Spinal cord (tissue), 10 donors: ENCODE measurements around the gene ACSM6. TPM values are rescaled to one million over a fixed set of nuclear protein-coding genes. Genes with fewer than 3 reads are reported as not detected.
"Not testable (repeated sequence)": the region's sequence is repeated elsewhere in the genome, so short reads cannot be mapped to it uniquely, and the experiment has no call there.

Source experiments
- DNase-seq, 6 donors: peaks; one replicate each; pipeline versions ENCODE4 v3.0.0 to v3.0.0-alpha.2; 2013 to 2015; ENCODE audit warnings: low spot score in 6 of 6, low read depth in 4 of 6
- H3K27ac ChIP-seq: one replicate; pipeline ENCODE4 v1.5.1; 2013; ENCODE audit warnings: low read depth, low read length, control low read depth
- H3K27me3 ChIP-seq: one replicate; pipeline ENCODE4 v1.6.1; 2013; ENCODE audit warnings: low read length; ENCODE audit not compliant: control insufficient read depth, insufficient read depth
- H3K36me3 ChIP-seq: one replicate; pipeline ENCODE4 v1.6.1; 2013; ENCODE audit warnings: low read length; ENCODE audit not compliant: control insufficient read depth, insufficient read depth
- H3K4me1 ChIP-seq: one replicate; pipeline ENCODE4 v1.6.1; 2013; ENCODE audit warnings: low read length; ENCODE audit not compliant: control insufficient read depth, insufficient read depth
- H3K4me3 ChIP-seq: one replicate; pipeline ENCODE4 v1.5.1; 2013; ENCODE audit warnings: low read depth, low read length, control low read depth
- H3K9me3 ChIP-seq: one replicate; pipeline ENCODE4 v1.6.1; 2013; ENCODE audit warnings: low read length; ENCODE audit not compliant: control insufficient read depth, insufficient read depth
- WGBS: methylation state at CpG from one replicate; pipeline ENCODE4 v1.1.5; 2013; ENCODE audit warnings: missing lambda C conversion rate; ENCODE audit not compliant: insufficient coverage; 5-methylcytosine and 5-hydroxymethylcytosine counted together
- polyA plus RNA-seq, 2 donors: library from polyadenylated mRNA; unstranded; fragments of 120-200 nt; gene quantifications; one replicate each; pipeline ENCODE4 v1.2.1, GENCODE V29; 2013; ENCODE audit not compliant: insufficient read length in 2 of 2
- total RNA-seq, 2 donors: library from RNA; depleted of rRNA in 1 of 2; stranded (reverse); fragments of 120-200 nt in 1 of 2; fragments of >200 nt in 1 of 2; gene quantifications; one replicate each; pipeline versions ENCODE4 v1.2.3 to v1.2.4, GENCODE V29; 2013 to 2014
- donor health status: healthy.

ACSM6 gene
- total and polyA plus RNA-seq, 4 donors = 0.14 to 0.15 TPM; not detected in 2

- no peak overlapping the region for H3K4me3 ChIP-seq
- H3K27me3 ChIP-seq = no peaks in the 10 kb centered on the region
- H3K27ac ChIP-seq = no peak overlapping the region
- 78% methylated on average over 1 of the region's 3 CpGs for WGBS
- no peak for DNase-seq
- H3K36me3 ChIP-seq = no peaks in the 10 kb centered on the region
- no peaks in the 10 kb centered on the region for H3K9me3 ChIP-seq
- H3K4me1 ChIP-seq = no peaks in the 10 kb centered on the region
Measured at GRCh38 chr10:95211606-95212279, 17.7 kb downstream of the ACSM6 start.

DNA sequence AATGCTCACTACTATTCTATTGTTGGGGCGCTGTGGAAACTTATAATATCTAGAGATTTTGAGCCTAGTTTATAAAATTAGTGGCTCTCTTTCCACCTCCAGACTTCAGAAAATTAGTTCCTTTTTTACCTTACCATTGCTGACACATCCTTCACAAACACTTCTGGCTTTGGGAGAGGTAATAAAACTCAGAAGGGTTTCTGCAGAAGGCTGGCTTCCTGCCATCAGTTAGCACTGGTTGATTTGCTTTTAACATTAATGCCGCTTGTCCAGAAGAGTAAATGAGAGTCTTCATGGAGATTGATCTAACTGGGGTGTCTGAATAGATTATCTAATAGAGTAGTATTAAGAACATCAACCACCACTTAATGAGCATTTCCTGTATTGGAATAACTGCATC is 20.3 kb downstream of the ACSM6 start:
- WGBS = no CpG with 5 or more reads among the region's 2 CpGs
- Histone ChIP-seq H3K27ac (no peak overlapping the region), H3K9me3 (no peaks in the 10 kb centered on the region), H3K27me3 (no peaks in the 10 kb centered on the region), H3K36me3 (no peaks in the 10 kb centered on the region), H3K4me1 (no peaks in the 10 kb centered on the region), H3K4me3 (no peak overlapping the region)
- peak in 2 of 6 donors; percentile 23 to 69 for DNase-seq

DNA sequence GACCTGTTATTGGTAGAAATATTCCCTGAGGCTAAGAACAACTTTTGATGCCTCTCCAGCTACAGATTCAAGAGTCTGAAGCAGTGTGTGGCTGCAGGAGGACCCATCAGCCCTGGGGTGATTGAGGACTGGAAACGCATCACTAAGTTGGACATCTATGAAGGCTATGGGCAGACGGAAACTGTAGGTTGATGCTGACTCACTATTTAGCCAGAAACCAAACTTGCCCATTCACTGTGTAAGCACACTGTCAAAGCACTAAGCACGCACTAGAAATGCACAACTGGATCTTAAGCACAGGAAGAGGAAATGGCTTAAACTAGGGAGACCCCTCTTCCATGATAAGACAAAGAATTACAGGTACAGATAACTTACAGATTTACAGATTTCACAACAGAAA is 20.8 kb downstream of the ACSM6 start:
- no CpG with 5 or more reads among the region's 3 CpGs for WGBS

GRCh38 chr10:95217476-95217875 is 23.4 kb downstream of the ACSM6 start:
- no peak overlapping the region for H3K27ac ChIP-seq
- no peaks in the 10 kb centered on the region for H3K36me3 ChIP-seq
- WGBS = no CpG with 5 or more reads among the region's 1 CpG
- no peak overlapping the region for H3K4me3 ChIP-seq
- no peaks in the 10 kb centered on the region for H3K9me3 ChIP-seq
- H3K4me1 ChIP-seq = no peaks in the 10 kb centered on the region
- DNase-seq = no peak
- no peaks in the 10 kb centered on the region for H3K27me3 ChIP-seq

More for the DNA sequence above, 20.8 kb downstream of the ACSM6 start:
- Histone ChIP-seq H3K27ac (no peak overlapping the region), H3K27me3 (no peaks in the 10 kb centered on the region), H3K4me3 (no peak overlapping the region), H3K9me3 (no peaks in the 10 kb centered on the region), H3K4me1 (no peaks in the 10 kb centered on the region), H3K36me3 (no peaks in the 10 kb centered on the region)
- no peak for DNase-seq

DNA sequence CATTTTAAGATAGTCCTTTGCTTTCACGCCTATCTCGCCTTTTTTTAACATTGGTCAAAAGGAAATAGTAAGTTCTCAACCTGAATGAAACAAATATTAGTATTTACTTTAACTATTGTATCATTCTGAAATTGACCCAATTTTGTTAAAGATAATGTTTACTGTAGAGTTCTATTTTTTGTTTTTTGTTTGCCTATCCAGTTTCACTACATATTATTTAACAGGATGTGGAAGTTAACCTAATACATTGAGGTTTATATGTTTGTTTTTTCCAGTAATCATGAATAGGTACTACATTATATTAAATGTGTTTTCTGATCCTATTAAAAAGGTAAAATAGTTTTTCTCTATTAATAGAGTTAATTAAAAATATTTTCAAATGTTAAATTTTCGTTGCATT is 26.5 kb downstream of the ACSM6 start:
- Histone ChIP-seq H3K4me1 (no peaks in the 10 kb centered on the region), H3K27me3 (no peaks in the 10 kb centered on the region), H3K9me3 (no peaks in the 10 kb centered on the region), H3K27ac (no peak overlapping the region), H3K36me3 (no peaks in the 10 kb centered on the region), H3K4me3 (no peak overlapping the region)
- WGBS = no CpG with 5 or more reads among the region's 3 CpGs
- DNase-seq = no peak

DNA sequence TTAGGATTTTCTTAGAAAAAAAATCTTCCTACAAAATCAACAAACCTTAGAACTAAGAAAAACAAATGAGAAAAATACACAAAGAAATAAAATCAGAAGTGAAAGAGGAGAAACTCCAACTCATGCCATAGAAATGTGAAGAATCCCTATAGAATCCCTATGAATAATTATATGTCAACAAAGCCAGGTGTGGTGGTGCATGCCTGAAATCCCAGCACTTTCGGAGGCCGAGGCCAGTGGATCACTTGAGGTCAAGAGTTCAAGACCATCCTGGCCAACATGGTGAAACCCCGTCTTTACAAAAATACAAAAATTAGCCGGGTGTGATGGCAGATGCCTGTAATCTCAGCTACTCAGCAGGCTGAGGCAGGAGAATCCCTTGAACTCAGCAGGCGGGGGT is 27.1 kb downstream of the ACSM6 start:
- Histone ChIP-seq H3K4me1 (no peaks in the 10 kb centered on the region), H3K27me3 (no peaks in the 10 kb centered on the region), H3K4me3 (no peak overlapping the region), H3K27ac (no peak overlapping the region), H3K9me3 (no peaks in the 10 kb centered on the region), H3K36me3 (no peaks in the 10 kb centered on the region)
- WGBS = 76% methylated on average over 4 of the region's 5 CpGs
- DNase-seq = no peak

DNA sequence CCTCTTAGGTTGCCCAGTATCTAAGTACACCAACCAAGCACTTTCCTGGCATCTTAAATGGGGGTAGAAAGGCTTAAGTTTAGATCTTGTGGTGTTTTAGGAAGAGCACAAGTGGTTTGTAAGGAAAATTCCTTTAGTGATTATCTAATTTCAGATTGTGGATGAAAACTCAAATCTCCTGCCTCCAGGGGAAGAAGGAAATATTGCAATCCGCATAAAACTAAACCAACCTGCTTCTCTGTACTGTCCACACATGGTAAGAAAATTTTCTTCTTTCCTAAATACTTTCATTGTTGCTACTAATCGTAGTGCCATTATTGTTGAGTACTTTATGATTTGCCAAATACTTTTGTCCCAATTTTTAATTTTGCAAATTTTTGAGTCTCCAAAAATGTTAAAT is 31.1 kb downstream of the ACSM6 start:
- Histone ChIP-seq H3K4me1 (no peaks in the 10 kb centered on the region), H3K27me3 (no peaks in the 10 kb centered on the region), H3K4me3 (no peak overlapping the region), H3K9me3 (no peaks in the 10 kb centered on the region), H3K36me3 (no peaks in the 10 kb centered on the region), H3K27ac (no peak overlapping the region)
- WGBS = no CpG with 5 or more reads among the region's 2 CpGs
- DNase-seq = no peak

- H3K27me3 ChIP-seq, H3K9me3 ChIP-seq, H3K27ac ChIP-seq, H3K36me3 ChIP-seq, H3K4me3 ChIP-seq, H3K4me1 ChIP-seq, DNase-seq: not testable (repeated sequence)
- WGBS = 69% methylated on average over 7 of the region's 14 CpGs
Measured at GRCh38 chr10:95228934-95229723, 35.1 kb downstream of the ACSM6 start.

DNA sequence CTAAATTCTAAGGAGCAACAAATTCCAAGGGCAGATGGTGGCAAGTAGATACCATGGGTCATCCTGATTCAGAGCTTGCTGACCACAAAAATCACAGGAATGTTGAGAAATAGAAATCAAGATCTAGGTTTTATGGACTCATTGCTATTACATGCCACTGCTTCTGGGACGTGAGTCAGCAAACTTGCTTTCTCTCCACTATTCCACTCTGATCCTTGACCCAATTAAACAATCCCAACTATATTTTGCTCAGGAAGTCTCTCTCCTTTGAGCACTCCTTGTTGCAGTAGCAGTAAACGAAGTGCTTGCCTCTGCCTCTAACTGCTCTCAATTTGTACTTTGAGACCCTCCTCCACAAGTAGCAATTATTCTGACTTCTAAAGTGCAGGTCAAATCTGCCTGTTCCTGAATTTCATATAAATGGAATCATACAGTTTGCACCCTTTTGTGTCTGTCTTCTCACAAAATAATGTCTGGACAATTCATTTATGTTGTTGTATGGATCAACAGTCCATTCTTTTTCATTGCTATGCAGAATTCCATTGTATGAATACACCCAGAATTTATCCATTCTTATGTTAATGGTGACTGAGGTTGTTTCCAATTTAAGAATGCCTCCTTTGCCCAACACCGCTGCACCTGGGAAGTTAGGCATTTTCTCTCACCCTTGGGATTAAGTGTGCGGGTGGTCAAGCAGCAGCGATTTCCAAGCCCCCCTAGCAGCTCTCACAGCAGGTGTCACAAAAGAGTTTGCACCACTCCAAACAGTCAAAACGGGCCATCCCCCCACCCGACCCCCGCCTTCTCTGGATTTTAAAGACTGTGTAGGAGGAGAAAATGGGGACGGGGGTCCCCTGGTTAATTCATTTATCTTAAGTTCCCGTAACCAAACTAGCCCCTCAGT is 35.9 kb downstream of the ACSM6 start:
- no peak overlapping the region for H3K27ac ChIP-seq
- H3K4me1 ChIP-seq = peaks cover 10% of the 10 kb centered on the region
- no peaks in the 10 kb centered on the region for H3K36me3 ChIP-seq
- DNase-seq = peak in 1 of 6 donors; percentile 14
- H3K4me3 ChIP-seq = peak overlapping the region; percentile 53
- H3K27me3 ChIP-seq = no peaks in the 10 kb centered on the region
- no peaks in the 10 kb centered on the region for H3K9me3 ChIP-seq
- 65% methylated on average over 2 of the region's 10 CpGs for WGBS
